Measurements from ENCODE around the gene SLC38A7.

Gene SLC38A7

DNA sequence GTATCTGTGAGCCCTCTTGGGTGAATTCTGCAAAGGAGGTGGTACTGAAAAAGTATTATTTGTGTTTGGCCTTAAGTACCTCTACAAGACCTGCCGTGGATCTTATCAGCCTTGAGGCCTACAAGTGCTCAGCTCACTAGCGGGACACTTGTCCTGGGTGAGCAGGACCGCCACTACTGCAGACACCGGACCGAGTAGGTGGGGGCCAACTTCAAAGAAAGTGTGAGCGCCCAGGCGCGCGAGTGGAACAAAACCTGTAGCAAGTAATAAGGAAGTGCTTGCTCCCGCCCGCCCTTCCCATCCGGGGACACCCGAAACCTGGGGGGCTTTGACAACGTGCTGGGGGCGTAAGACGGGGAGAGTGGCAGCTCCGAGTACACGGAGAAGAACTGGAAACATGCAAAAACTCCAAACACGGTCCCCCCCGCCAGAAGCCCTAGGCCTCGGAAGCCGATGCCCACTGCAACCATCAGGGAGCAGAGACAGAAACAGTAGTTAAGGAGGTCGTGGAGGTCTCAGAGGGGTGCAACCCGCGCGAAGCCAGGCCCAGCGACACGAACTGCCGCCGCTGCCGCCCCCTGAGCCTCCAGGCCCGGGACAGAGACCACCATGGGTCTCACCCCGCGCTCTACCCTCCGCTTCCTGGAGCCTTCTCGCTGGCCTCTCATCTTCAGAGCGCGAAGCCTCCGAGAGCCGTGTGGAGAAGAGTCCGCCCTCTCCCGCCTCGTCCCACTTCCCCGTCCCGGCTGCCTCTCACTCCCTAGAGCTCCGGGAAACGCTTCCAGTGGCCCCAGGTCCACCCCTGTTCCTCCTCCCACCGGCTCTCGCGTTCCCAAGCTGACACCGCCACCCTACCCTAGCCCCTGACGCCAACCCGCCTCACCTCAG, 55.5 kb downstream of the SLC38A7 start:
- TF ChIP-seq, protein P1, sequence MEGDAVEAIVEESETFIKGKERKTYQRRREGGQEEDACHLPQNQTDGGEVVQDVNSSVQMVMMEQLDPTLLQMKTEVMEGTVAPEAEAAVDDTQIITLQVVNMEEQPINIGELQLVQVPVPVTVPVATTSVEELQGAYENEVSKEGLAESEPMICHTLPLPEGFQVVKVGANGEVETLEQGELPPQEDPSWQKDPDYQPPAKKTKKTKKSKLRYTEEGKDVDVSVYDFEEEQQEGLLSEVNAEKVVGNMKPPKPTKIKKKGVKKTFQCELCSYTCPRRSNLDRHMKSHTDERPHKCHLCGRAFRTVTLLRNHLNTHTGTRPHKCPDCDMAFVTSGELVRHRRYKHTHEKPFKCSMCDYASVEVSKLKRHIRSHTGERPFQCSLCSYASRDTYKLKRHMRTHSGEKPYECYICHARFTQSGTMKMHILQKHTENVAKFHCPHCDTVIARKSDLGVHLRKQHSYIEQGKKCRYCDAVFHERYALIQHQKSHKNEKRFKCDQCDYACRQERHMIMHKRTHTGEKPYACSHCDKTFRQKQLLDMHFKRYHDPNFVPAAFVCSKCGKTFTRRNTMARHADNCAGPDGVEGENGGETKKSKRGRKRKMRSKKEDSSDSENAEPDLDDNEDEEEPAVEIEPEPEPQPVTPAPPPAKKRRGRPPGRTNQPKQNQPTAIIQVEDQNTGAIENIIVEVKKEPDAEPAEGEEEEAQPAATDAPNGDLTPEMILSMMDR (conservative IDR thresholded peaks at IDR 0.05; ENCODE audit: low read depth, low read length), result no peak
- H3K4me3 ChIP-seq (ENCODE audit: low read depth, low read length), result peak overlapping the region; percentile 96
- peak; percentile 26 for DNase-seq (ENCODE audit: low read depth)

DNA sequence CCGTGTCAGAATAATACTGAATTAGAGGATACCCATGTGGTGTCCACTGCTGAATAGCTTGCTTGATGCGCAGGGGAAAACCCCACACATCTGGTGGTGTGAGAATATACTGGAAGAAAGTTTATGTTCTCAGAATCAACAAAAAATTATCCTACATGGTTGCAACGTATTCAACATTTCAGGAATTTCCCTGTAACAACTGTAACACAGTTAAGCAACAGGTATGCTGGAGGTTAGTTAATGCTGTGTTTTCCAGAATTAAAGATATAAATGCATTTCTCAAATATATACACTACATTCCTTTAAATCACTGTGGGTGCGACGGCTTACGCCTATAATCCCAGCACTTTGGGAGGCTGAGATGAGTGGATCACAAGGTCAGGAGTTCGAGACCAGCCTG, 60.4 kb downstream of the SLC38A7 start:
- DNase-seq (ENCODE audit: low read depth), result no peak
- TF ChIP-seq, protein P1 (conservative IDR thresholded peaks at IDR 0.05; ENCODE audit: low read depth, low read length), result no peak
- no peak overlapping the region for H3K4me3 ChIP-seq (ENCODE audit: low read depth, low read length)

- TF ChIP-seq, protein P1 (conservative IDR thresholded peaks at IDR 0.05; ENCODE audit: low read depth, low read length), result no peak
Measured at GRCh38 chr16:58620396-58620795, 64.2 kb downstream of the SLC38A7 start.

DNA sequence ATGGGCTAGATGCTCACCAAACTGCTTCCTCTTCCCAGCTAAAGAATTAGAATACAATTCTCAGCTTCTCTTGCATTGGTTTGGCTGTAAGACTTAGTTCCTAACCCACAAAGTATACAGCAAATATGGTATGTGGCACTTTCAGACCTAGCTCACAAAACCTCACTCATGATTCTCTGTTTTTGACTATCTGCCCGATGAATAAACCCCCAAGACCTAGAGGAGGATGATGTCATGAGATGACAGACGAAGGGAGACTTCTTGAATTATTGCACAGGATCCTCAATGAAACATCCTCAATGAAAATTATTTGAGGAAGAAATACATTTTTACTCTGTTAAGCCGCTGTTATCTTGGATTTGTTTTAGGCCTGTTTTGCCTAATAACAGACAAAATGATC, 69.3 kb downstream of the SLC38A7 start:
- DNase-seq (ENCODE audit: low read depth), result peak; percentile 26
- no peak overlapping the region for H3K4me3 ChIP-seq (ENCODE audit: low read depth, low read length)
- TF ChIP-seq, protein P1 (conservative IDR thresholded peaks at IDR 0.05; ENCODE audit: low read depth, low read length), result no peak

More at GRCh38 chr16:58620396-58620795, 64.2 kb downstream of the SLC38A7 start:
- no peak for DNase-seq (ENCODE audit: low read depth)
- H3K4me3 ChIP-seq (ENCODE audit: low read depth, low read length), result no peak overlapping the region
